Stimulated activated CD4-positive, alpha-beta T cell treated with anti-CD3 and anti-CD28 coated beads, Interleukin-1b, Interleukin-23, amount 100 ng/mL, for 1 hour (primary cell): ENCODE results near the gene CCDC179.

Experiments
- DNase-seq, 2 donors: peaks; one replicate each; pipeline ENCODE4 v3.0.0-alpha.2; 2020; ENCODE audit warnings: low read depth in 2 of 2

Gene CCDC179

GRCh38 chr11:22860241-22860640 is at the start of gene CCDC179:
TSS of gene CCDC179 (minus strand) at chr11:22860474. CDS start at chr11:22860421, 53 bp downstream.
- DNase-seq, result no peak

- no peak for DNase-seq
These were observed 43.5 kb upstream of the CCDC179 start for GRCh38 chr11:22903782-22904181.

GRCh38 chr11:22901603-22902002 is 41.3 kb upstream of the CCDC179 start:
- no peak for DNase-seq

GRCh38 chr11:22900764-22901486 is 40.7 kb upstream of the CCDC179 start:
- no peak for DNase-seq

GRCh38 chr11:22898036-22898435 is 37.8 kb upstream of the CCDC179 start:
- DNase-seq, result no peak

GRCh38 chr11:22890227-22890626 is 30.0 kb upstream of the CCDC179 start:
- no peak for DNase-seq

GRCh38 chr11:22884217-22884616 is 23.9 kb upstream of the CCDC179 start:
- no peak for DNase-seq

GRCh38 chr11:22879630-22880029 is 19.4 kb upstream of the CCDC179 start:
- no peak for DNase-seq

GRCh38 chr11:22878604-22879003 is 18.3 kb upstream of the CCDC179 start:
- DNase-seq, result no peak

- DNase-seq, result no peak
These were observed 17.8 kb upstream of the CCDC179 start for GRCh38 chr11:22878039-22878438.

GRCh38 chr11:22875869-22876473 is 15.7 kb upstream of the CCDC179 start:
- peak; percentile 7 to 24 for DNase-seq

- no peak for DNase-seq
These were observed 9.1 kb upstream of the CCDC179 start for GRCh38 chr11:22869325-22869724.

GRCh38 chr11:22859756-22860155 is 518 bp downstream of the CCDC179 start:
- DNase-seq, result no peak

GRCh38 chr11:22851477-22851876 is 8.8 kb downstream of the CCDC179 start:
- no peak for DNase-seq

GRCh38 chr11:22846726-22847125 is 13.5 kb downstream of the CCDC179 start:
- no peak for DNase-seq

- DNase-seq, result no peak
These were observed 27.8 kb downstream of the CCDC179 start for GRCh38 chr11:22832315-22833015.

GRCh38 chr11:22830082-22830414 is 30.2 kb downstream of the CCDC179 start:
- DNase-seq, result no peak

GRCh38 chr11:22829231-22830081 is 30.8 kb downstream of the CCDC179 start, which contains the start of gene SVIP:
TSS of gene SVIP (minus strand) at chr11:22829801. CDS start at chr11:22829748, 53 bp downstream.
- peak; percentile 89 to 93 for DNase-seq

- DNase-seq, result no peak
These were observed 31.9 kb downstream of the CCDC179 start for GRCh38 chr11:22828373-22828772.

- no peak for DNase-seq
These were observed 38.1 kb downstream of the CCDC179 start for GRCh38 chr11:22822203-22822602.

- DNase-seq, result no peak
These were observed 50.4 kb downstream of the CCDC179 start for GRCh38 chr11:22809893-22810292.
